ENCODE measurements around the gene S100A14. TPM values are rescaled to one million over a fixed set of nuclear protein-coding genes. Genes with fewer than 3 reads are reported as not detected.

The S100A14 gene
- total RNA-seq, 1 experiment from 2014 or later = 0.63 TPM

GRCh38 chr1:153569465-153569864 lies 46.7 kb downstream of the S100A14 start:
- Histone ChIP-seq H2BK120ac (ENCODE audit: low read depth, low read length, poor library complexity, severe bottlenecking) (no peak overlapping the region), H4K8ac (replicated peaks; ENCODE audit: insufficient read length, low read depth, low read length) (no peak overlapping the region), H3K18ac (ENCODE audit: insufficient read length, low read depth, low read length) (no peak overlapping the region), H3K79me1 (ENCODE audit: insufficient read depth, low read depth, low read length, poor library complexity, severe bottlenecking) (no peaks in the 10 kb centered on the region), H4K91ac (ENCODE audit: insufficient read length, low read depth, low read length) (no peak overlapping the region), H4K20me1 (ENCODE audit: control insufficient read depth, insufficient read depth, insufficient read length) (peaks cover 3% of the 10 kb centered on the region), H3K27ac (ENCODE audit: insufficient read length, low read depth, low read length) (no peak overlapping the region), H3K27me3 (ENCODE audit: insufficient read depth, low read length) (no peaks in the 10 kb centered on the region), H3K23ac (ENCODE audit: insufficient read length, low read depth, low read length) (no peak overlapping the region), H3K14ac (ENCODE audit: insufficient read depth, low read length) (no peak overlapping the region), H3K23me2 (ENCODE audit: insufficient read length, low read depth, low read length, poor library complexity, severe bottlenecking) (no peaks in the 10 kb centered on the region), H3K4ac (ENCODE audit: low read depth, low read length) (no peak overlapping the region), H2BK12ac (ENCODE audit: insufficient read length, low read depth, low read length) (no peak overlapping the region), H3K4me1 (ENCODE audit: insufficient read depth, low read length) (peaks cover 7% of the 10 kb centered on the region; the same call in 1 of the 2 replicates), H4K5ac (ENCODE audit: insufficient read length, low read depth, low read length) (no peak overlapping the region), H2AK5ac (ENCODE audit: insufficient read length, low read length) (no peak overlapping the region), H3K9ac (ENCODE audit: extremely low read depth, insufficient read length, low read length) (no peak overlapping the region), H3K9me3 (ENCODE audit: control insufficient read depth, low read depth, low read length) (no peaks in the 10 kb centered on the region), H2BK15ac (ENCODE audit: low read depth, low read length) (no peak overlapping the region), H3K4me2 (ENCODE audit: insufficient read depth, insufficient read length, low read length) (no peak overlapping the region), H3T11ph (ENCODE audit: low read length) (no peak overlapping the region), H2BK20ac (ENCODE audit: low read depth, low read length, poor library complexity, severe bottlenecking) (no peak overlapping the region), H3K56ac (ENCODE audit: insufficient read length, low read depth, low read length) (no peak overlapping the region), H2BK5ac (ENCODE audit: insufficient read length, low read length) (no peak overlapping the region), H2AFZ (ENCODE audit: low read length) (no peak overlapping the region), H3K79me2 (ENCODE audit: insufficient read depth, low read length) (no peaks in the 10 kb centered on the region)
- Mint-ChIP-seq H3K4me3 (no peak overlapping the region), H3K27ac (no peak overlapping the region; a peak in 1 of 7 replicates), H3K9me3 (peaks cover 7 to 9% of the 10 kb centered on the region in 2 experiments; a peak in 3 of 5 replicates), H3K36me3 (ENCODE audit: insufficient read depth in 1 of 3, low read depth in 3 of 3) (peaks cover 0 to 1% (median 0%) of the 10 kb centered on the region in 3 experiments; a peak in 1 of 7 replicates), H3K4me1 (peaks cover 33 to 35% of the 10 kb centered on the region in 2 experiments), H3K27me3 (ENCODE audit: low read depth) (peaks cover 15% of the 10 kb centered on the region)
- WGBS (ENCODE audit: extremely low coverage, insufficient read length, low lambda C conversion rate) = no CpG with 5 or more reads among the region's 8 CpGs
- no peak for DNase-seq
- TF ChIP-seq CTCF (conservative IDR thresholded peaks at IDR 0.05) = no peak
